Stimulated activated CD4-positive, alpha-beta T cell treated with anti-CD3 and anti-CD28 coated beads, TNF-alpha, amount 100 ng/mL, for 1 hour (primary cell): ENCODE data around the gene GNAS.

ENCODE experiments used
- DNase-seq, 3 donors: peaks; one replicate each; pipeline ENCODE4 v3.0.0-alpha.2; 2020; ENCODE audit warnings: low read depth in 3 of 3, low spot score in 1 of 3

Gene GNAS

GRCh38 chr20:58880441-58880840, 27.9 kb downstream of the GNAS start:
- no peak for DNase-seq

- no peak for DNase-seq
Observed at GRCh38 chr20:58880994-58881752, 28.7 kb downstream of the GNAS start.

GRCh38 chr20:58882704-58883089, 30.2 kb downstream of the GNAS start:
- DNase-seq, result no peak

GRCh38 chr20:58883241-58883691, 30.8 kb downstream of the GNAS start:
- no peak for DNase-seq

- no peak for DNase-seq
Observed at GRCh38 chr20:58884966-58885365, 32.5 kb downstream of the GNAS start.

GRCh38 chr20:58886546-58886945, 34.0 kb downstream of the GNAS start:
- DNase-seq, result no peak

GRCh38 chr20:58888103-58888502, 35.6 kb downstream of the GNAS start:
- DNase-seq, result no peak

- DNase-seq, result peak; percentile 68 to 72 (median 70)
Observed at GRCh38 chr20:58888521-58889333, 36.2 kb downstream of the GNAS start.

GRCh38 chr20:58889334-58889760, 36.8 kb downstream of the GNAS start:
- DNase-seq, result no peak

GRCh38 chr20:58889798-58890517, 37.4 kb downstream of the GNAS start:
- peak in 1 of 3 donors; percentile 9 for DNase-seq

- DNase-seq, result peak; percentile 28 to 47 (median 38)
Observed at GRCh38 chr20:58890518-58891085, 38.1 kb downstream of the GNAS start.

GRCh38 chr20:58891086-58891717, 38.7 kb downstream of the GNAS start:
- DNase-seq, result peak; percentile 48 to 65 (median 62)

GRCh38 chr20:58891718-58892140, 39.2 kb downstream of the GNAS start:
- peak in 1 of 3 donors; percentile 18 for DNase-seq

GRCh38 chr20:58892141-58892931, 39.8 kb downstream of the GNAS start:
- DNase-seq, result peak; percentile 49 to 69 (median 52)

- no peak for DNase-seq
Observed at GRCh38 chr20:58892932-58893224, 40.4 kb downstream of the GNAS start.

GRCh38 chr20:58893355-58894120, 41.0 kb downstream of the GNAS start:
- DNase-seq, result no peak

GRCh38 chr20:58894652-58895447, 42.3 kb downstream of the GNAS start:
- no peak for DNase-seq

GRCh38 chr20:58895448-58896180, 43.1 kb downstream of the GNAS start:
- no peak for DNase-seq
